HG02763 (cell line): ENCODE results near the gene VAMP2.
"Not testable (repeated sequence)": the region's sequence is repeated elsewhere in the genome, so short reads cannot be mapped to it uniquely, and the experiment has no call there.

ENCODE experiments used
- ATAC-seq: cut with Tn5 transposase; IDR thresholded peaks from one replicate; pipeline ENCODE4 v1.9.1; 2021; ENCODE audit warnings: mild to moderate bottlenecking, moderate library complexity; ENCODE audit not compliant: unreplicated experiment

Gene VAMP2

DNA sequence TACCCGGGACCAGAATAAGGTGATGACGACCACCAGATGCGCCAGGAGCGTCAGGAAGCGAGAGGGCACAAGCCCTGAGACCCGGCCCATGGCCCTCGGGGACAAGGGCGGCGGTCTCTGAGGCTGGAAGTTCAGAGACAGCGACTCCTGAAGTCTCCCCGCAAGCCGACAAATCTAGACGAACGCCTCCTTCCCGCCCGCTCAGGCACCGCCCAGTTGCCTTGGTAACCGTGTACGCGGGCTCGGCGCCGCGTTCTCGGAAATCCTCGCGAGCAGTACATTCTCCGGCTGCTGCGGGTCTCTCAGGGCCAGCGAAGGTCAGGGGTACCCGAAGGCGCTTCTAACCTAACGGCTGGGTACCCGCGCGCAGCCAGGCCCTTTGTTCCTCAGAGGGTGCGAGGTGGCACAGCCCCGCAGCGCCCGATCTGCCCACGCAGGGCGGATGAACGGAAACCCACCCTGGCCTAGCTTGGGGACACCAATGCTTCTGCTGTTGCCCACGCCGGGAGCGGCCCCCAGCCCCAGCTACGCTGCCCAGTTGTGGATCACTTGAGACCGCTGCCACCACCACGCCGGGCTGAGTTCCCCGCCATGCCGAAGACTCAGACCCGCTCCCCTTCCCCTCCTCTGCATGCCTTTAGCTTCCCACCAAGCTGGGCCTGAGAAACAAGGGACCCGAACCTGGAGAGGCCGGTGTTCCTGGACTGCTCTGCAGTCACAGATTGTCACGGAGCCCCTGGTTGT, 13.6 kb upstream of the VAMP2 start, which contains the start of gene TMEM107:
TMEM107 (minus strand) TSS at position 184 of the 744 bp plus-strand sequence; CDS start at position 90, 94 bp downstream.
- peak; percentile 38 for ATAC-seq

DNA sequence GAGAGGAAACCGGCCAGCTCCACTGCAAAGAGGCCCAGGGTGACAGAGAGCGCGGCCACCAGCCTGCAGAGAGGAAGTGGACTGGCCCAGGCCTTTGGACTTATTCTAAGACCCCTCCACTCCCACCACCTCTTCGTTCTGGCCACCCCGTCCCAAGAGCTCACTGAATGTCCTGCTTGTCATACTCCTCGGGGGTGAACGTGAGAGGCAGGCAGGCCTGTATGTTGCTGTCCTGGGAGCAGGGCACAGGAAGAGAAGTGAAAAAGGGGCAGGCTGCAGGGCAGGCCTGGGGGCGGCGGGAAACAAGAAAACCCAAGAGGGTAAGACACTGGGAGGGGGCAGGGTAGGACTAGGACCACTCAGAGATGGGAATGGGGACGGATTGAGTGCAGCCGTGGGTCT, 13.0 kb upstream of the VAMP2 start:
- no peak for ATAC-seq

DNA sequence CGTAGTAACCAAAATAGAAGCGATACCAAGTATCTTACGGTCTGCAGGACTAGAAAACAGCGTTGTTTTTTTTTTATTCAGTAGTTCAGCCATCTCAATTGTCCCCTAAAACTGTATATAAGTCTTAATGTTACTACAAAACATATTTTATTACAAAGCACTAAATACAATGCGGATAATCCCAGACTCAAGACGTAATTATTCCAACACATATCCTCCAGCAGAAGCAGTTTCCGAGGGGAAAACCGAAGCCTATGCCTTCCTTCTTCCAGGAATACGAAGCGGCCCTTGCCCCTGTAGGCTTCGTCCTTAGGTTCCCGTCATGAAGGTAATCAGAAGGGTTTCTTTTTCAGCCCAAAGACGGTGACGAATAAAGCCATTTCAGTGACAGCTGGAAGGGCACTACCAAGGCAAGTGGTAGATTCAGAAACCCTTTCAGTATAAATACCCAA, 11.1 kb upstream of the VAMP2 start:
- ATAC-seq = no peak

DNA sequence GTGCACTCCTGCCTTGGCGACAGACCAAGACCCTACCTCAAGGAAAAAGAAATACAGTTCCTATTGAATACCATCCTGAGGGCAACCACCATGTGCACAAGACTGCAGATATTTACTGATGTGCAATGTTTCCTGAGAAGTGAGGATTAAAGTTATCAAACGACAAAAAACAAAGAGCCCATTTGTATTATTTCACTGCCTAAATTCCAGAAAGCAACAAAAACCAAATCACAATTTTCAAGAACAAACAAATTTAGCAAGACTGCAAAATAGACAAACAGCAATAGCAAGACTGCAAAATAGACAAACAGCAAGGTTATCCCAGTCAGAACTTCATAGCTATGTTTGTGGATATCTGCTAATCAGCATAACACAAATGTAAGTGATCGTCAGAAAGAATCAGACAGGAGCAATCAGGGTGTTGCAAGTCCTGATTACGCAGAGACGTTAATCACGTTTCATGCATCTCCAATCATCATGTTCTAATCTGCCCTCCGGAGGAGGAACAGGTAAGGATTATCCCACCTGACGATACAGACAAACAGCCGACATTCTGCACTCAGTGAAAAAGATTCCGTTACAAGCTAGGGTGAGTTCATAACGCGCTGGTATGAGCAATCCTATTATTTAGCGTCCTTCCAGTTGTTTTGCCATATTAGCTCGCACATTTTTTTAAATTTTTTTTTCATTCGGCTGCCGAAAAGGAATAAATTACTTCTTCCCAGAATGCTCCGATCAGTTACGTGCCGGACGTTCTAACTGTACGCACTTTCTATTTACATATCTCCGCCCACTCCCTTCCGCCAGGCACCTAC, 10.5 kb upstream of the VAMP2 start:
- ATAC-seq = peak; percentile 69

DNA sequence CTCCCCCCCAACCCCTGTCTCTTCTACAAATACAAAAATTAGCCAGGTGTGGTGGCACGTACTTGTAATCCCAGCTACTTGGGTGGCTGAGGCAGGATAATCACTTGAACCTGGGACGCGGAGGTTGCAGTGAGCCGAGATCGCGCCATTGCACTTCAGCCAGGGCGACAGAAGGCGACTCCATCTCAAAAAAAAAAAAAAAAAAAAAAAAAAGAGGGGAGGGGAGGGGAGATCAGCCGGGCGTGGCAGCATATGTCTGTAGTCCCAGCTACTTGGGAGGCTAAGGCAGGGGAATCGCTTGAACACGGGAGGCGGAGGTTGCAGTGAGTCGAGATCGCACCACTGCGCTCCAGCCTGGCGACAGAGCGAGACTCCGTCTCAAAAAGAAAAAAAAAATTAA, 7.4 kb upstream of the VAMP2 start:
- ATAC-seq = not testable (repeated sequence)

DNA sequence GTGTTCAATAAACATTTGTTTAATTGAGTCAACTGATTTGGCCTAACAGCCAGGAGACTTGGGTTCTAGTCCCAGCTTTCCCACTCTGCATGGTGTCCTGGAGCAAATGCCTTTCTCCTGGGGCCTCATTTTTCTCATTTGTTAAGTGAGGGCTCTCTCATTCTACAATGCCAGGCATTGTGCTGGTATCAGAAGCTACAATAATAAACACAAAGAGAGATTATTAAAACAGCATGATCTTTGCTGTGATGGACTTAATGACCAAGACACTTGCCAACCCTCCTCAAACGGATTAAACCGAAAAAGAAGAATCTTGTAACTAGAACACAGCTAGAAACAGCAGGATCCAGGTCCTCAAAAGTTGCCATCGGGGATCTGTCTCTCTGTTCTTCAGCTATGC, 4.8 kb upstream of the VAMP2 start:
- no peak for ATAC-seq

DNA sequence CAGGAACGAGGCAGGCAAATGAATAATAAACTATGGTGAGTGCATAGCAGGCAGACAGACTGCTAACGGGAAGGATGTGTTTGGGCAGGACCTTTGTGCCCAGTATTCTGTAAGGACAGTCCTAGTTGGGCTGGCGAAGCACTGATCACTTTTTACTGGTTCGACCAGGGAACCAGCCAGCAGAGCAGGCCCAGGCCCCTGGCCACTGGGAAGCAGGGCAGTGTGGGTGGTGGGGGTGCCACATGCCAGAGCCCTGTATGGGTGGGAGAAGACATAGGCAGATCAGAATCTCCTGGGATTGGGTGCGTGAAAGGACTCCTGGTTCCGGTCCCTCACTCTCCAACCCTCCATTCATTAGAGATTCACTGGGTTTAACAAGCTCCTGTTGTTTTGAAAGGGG, 4.0 kb upstream of the VAMP2 start:
- no peak for ATAC-seq

DNA sequence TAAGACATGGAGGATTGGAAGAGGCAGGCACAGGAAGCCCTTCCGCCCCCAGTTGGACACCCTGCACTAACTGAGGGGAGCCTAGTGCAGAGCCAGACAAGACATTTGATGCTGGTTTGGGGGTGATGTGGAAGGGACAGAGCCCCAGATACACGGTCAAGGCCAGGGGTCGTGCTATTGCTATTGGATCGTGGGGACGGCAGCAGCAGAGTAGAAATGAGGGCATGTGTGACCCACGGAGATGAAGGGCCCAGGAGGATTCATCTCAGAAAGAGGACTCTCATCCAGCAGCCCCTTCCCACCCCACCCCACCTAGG, 2.0 kb upstream of the VAMP2 start:
- ATAC-seq = no peak

DNA sequence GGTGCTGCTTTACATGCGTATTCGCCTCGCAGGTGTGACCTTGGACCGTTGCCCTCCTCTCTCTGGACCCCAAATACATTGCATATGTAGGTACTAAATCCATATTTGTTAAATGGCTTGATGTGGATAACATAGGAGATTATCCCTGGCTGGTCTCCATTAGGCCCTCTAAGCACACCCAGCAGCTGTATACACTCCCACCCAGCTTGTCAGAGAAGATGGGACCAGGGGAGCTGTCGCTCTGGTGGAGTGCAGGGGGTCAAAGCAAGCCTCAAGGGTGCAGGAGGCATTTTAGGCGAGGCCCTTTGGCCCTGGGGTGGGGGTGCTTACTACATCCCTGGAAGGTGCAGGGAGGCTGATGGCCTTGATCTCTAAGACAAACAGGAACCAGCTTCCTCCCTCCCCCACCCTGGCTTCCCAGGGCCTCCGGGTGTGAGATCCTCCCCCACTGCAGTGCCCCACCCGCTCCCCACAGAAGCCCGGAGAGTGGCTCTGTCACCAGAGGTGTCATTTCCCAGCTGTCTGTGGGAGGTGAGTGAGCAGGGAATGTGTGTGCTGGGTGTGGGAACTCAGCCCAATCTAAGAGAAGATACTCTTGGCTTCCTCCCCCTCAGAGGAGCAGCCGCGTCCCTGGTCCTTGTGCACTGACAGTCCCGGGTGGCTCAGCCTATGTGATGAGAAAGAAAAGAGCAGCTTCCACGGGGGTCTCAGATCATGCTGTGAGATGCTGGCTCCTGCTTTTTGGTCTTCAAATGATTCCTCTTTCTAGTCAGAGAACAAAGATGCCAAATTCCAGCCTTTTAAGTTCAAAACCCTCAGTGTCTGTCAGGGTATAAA, 1.4 kb upstream of the VAMP2 start:
- no peak for ATAC-seq

DNA sequence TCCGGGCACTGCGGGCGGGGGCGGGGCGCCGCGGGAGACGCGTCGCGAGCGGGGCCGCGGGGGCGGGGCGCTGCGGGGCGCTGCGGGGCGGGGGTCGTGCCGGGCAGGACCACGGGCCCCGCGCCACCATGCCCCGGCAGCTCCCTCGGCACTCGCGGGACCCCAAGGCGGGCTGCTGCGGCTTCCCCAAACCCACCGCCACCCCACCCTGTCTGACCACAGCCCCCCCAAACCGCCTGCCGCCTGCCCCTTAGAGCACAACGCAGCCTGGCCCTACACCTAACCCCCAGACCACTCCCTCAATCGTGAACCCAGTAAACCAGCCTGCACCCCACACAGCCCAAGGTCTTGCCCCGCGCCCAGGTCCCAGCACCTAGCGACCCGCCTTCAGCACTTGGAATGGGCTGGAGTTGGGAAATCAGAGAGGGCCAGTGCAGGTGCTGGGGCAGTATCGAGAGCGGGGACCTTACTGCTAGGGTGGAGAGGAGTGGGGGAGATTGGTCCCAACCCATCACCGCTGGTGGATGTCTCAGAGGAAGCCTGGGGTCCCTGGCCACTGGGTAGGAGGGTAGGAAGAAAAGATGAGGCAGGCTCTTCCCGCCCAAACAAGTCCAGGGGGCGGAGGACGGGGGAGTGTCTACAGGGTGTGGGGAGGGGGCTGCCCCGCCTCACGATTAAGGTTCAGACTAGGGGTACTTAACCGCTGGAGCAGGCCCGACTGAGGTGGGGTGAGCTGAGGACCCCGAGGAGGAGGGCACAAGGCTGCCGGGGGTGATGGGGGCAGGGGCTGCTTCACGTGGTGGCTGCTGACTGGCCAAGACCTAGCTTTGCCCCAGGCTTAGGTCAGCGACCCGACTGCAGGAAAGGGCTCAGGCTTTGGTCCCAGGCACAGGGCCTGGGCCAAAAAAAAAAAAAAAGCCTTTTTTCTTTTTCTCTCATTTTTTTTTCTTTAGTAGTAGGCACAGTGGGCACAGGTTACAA, 539 bp upstream of the VAMP2 start:
- no peak for ATAC-seq

DNA sequence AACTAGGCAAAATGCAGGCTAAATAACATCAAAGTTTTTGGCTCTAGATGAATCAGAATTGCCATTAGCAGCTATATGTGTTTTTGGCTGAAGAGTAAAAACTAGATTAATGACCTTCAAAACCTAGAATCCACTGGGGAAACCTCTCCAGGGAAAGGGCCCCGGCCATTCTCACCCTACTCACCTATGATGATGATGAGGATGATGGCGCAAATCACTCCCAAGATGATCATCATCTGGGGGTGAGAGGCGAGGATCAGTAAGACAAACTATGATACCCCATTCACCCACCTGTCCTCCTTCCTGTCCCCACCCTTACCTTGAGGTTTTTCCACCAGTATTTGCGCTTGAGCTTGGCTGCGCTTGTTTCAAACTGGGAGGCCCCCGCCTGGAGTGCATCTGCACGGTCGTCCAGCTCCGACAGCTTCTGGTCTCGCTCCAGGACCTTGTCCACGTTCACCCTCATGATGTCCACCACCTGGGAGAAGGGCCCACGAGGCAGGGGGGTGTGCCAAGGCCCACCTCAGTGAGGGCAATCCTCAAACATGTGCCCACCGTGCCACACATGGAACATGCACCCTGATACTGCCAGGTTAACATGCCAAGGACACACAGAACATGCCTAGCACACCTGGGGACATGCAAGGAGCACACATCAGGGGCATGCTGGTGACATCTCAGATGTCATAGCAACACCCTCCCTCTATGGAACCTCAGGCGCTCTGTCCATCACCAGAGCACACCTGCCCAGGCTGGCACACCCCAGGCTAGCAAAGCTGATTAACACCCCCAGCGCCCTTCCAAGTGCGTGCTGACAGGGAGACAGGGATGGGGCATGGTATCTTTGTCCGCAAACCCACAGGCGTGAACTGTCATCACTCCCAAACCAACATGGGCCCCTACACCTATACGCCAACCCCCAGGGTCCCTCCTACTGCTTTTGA, 1.2 kb downstream of the VAMP2 start:
- no peak for ATAC-seq

DNA sequence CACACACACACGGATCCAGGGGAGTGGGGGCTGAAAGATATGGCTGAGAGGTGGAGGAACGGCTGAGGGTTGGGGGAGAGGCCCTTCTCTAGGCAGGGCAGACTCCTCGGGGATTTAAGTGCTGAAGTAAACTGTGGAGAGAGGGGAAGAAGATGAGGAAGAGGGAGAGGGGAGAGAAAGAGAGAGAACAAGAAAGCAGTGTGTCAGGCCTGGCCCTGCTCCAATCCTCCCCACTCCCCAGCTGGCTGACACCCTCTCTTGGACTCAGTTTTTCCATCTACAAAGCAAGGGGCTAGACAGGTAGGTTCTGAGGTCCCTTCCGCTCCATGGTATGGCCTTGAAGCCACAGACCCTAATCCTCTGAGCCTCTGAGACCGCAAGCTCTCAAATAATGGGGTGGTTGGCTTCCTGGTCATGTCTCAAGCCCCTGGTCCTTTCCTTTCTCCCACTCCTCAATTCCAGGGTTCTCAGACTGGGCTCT, 2.0 kb downstream of the VAMP2 start:
- no peak for ATAC-seq

DNA sequence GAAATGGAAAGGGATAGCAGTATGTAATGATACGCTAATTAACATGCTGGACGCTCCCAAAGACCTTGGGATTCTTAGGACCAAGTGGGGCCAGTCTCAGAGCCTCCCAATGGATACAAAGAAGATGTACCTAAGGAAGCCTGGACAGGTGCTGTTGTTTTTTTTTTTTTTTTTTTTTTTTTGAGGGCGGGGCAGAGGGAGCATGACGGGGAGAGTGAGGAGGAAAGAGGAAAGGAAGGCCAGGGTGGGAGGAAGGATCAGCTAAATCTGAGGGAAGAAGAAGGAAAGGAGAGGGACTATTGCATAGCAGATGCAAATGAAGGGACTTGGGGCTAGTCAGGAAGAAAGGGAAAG, 2.5 kb downstream of the VAMP2 start:
- no peak for ATAC-seq

DNA sequence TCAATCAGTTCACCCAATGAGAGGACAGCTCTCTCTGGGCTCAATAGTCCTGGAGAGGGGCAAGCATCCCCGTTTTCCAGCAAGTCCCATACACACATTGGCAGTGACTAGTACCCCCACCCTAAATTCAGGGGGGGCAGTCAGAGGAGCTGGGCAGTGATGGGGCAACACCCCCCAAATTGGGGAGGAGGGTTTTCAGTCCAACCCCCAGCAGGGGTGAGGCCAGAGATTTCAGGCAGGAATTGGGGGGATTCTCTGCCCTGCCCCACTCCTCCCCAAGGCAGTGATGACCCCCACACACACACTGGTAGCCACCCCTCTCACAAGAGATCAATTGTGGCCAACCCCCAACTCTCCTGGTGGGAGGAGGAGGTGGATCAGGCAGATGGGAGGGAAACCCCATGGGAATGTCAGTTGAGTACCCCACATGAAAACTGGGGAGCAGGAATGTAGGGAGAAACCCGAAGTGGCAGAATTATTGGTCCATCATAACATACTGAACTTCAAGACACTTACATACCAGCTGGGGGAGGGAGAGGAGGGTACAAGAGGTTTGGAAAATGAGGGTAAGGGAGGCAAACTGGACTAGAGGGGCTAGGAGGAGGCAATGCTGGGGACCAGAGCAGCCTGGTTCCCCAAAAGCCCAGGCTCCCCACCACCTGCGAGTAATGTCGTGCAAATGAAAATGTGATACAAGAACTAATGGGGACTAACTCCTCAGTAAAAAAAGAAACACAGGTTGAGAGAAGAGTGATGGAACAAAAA, 3.1 kb downstream of the VAMP2 start:
- ATAC-seq = no peak

DNA sequence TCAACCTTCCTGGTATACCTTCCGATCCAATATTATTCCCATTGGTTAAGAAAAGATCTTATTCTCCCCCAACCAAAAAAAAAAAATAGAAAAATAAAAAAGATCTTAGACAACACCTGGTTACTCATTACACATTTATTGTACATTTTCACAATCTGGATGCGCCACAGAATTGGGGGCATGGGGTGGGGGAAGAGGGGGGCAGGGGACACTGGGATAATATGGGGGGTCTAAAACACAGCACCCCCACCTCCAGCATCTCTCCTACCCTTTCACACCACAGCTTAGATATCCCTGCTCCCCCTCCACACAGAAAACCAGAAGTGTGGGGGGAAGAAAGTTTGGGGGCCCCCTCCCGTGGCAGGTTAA, 3.7 kb downstream of the VAMP2 start:
- no peak for ATAC-seq

DNA sequence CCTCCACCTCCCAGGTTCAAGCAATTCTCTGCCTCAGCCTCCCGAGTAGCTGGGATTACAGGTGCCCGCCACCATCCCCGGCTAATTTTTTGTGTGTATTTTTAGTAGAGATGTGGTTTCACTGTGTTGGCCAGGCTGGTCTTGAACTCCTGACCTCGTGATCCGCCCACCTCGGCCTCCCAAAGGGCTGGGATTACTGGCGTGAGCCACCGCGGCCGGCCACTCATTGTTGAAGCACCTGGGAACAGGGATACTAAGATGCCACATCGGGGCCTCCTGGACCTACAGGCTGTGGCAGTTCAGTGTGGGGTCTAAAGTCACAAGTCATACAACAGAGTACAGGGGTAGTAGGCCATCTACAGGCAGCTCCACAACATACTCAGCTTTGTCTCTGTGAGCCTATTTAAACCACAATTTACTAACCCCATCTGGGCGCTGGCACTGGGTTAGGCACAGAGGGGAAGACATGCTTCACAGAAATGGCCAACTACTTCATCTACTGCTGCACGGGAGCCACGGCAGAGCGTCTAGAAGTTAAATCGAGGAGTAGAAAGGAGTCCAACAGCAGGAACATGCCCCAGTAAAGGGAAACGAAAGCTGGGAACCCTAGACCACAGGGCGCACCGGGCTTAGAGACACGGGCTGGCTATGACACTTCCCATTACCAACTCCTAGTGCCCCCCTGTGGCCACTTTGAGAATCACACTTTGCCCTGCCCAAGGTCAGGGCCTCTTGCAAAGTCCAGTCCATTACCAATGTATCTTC, 4.3 kb downstream of the VAMP2 start:
- no peak for ATAC-seq

DNA sequence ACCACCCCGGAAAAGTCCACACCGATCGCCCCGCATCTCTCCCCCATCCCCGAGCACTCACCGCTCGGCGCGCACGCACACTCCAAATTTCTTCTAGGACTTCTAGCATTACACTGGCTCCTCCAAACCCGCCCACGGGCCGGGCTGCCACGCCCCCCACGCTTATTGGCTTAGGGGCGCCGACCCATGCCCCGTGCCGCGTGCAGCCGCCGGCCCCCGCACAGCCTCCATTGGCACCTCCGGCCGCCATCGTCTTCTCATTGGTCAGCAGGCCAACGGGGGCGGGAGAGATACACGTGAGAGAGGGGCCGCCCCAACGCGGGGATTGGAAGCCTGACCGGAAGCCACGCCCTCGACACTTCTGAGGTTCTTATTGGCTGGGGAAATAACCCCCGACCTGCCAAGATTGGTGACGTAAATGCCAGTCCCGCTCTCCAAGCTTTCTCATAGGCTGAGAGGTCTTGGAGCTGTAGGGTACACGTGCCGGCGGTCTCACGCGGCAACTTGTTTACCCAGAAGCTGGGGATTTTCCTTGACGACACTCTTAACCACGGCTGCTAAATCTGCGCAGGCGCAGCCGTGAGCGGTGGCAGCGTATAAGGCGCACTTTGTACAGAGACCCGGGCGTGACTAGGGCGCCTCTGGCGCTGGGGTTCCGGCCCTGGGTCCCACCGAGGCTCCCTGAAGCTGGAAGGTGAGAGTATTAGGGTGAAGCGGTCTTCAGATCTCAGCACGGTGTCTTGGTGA, 6.3 kb downstream of the VAMP2 start:
- ATAC-seq = peak; percentile 81
